VCaP (cell line): ENCODE measurements around the gene PRDX2.

Experiments used
- H3K27ac ChIP-seq: fragments of 450-650 bp; 2 replicates; pipeline ENCODE4 v1.5.1; 2017
- TF ChIP-seq, protein P1 (sequence below): fragments of 450-650 bp; conservative IDR thresholded peaks from 2 replicates; pipeline ENCODE4 v1.5.1; 2017; ENCODE audit warnings: mild to moderate bottlenecking, moderate library complexity

PRDX2 gene

DNA sequence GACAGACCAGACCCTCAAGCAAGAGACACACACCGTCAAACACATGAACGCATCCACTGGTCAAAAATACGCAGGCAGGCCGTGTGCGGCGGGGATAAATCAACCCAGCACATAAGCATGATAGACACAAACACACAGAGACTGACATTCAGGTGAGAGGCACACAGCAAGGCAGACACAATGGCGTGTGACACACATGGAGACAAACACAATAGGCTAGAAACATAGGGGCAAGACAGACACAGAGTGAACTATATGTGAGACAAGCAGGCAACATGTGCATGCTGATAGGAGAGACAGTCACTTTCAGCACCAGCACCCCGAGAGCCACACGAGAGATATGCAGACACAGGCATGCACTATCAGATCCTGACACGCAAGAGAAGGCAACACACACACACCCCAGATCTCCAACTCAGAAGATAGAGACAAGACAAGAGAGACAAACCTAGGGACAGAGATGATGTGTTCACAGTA is 17.2 kb downstream of the PRDX2 start:
- no peak overlapping the region; the same call in 1 of the 2 replicates for H3K27ac ChIP-seq

DNA sequence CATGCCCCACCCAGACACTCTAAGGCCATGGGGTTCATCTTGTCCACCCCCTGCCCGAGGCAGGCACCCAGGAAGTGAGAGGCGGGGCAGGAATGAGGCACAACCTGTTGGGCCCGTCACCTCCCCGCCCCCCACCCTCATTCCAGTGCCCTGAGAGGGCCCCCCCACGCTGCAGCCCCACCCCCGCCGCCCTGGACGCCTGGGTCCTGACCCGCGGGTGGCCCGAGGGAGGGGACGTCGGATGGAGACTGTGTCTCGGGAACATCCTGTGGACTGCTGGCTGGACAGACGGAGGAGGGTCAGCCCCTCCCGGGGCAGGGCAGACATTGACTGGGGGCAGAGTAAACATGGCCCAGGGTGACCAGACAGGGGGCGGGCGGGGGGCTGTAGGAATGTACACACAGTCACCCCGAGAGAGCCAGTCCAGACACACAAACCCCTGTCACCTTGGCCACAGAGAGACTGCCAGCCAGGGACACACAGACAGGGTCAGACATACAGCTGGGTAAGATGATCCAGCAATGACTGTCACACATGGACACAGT is 17.7 kb downstream of the PRDX2 start:
- TF ChIP-seq, protein P1, sequence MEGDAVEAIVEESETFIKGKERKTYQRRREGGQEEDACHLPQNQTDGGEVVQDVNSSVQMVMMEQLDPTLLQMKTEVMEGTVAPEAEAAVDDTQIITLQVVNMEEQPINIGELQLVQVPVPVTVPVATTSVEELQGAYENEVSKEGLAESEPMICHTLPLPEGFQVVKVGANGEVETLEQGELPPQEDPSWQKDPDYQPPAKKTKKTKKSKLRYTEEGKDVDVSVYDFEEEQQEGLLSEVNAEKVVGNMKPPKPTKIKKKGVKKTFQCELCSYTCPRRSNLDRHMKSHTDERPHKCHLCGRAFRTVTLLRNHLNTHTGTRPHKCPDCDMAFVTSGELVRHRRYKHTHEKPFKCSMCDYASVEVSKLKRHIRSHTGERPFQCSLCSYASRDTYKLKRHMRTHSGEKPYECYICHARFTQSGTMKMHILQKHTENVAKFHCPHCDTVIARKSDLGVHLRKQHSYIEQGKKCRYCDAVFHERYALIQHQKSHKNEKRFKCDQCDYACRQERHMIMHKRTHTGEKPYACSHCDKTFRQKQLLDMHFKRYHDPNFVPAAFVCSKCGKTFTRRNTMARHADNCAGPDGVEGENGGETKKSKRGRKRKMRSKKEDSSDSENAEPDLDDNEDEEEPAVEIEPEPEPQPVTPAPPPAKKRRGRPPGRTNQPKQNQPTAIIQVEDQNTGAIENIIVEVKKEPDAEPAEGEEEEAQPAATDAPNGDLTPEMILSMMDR: no peak
- H3K27ac ChIP-seq: peak overlapping the region; percentile 78

More for the DNA sequence above, 17.2 kb downstream of the PRDX2 start:
- TF ChIP-seq, protein P1: no peak

DNA sequence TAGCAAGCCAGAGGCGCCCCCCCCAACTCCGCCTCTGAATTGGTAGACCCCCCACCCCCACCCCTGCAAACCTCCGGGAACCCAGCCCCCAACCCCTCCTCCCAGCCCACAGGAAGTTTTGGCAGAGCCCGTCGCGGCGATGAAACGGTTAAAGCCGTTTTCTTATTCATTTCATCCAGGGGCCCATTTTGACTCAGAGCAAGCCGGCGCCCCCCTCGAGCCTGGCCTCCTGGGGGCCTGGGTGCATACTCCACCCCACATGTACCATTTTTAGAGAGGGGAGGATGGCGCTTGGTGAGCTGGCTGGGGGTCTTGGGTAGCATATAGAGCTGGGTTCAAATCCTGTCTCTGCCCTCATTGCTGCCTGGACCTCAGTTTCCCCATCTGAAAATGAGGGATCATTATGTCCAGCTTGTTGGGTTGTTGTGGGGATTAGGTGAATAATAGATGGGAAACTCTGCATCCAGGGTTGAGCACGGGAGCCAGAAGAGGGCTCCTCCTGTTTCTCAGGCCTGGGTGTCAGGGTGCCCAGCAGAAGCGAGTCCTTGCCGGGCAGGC is 18.2 kb downstream of the PRDX2 start:
- TF ChIP-seq, protein P1: no peak
- H3K27ac ChIP-seq: peak overlapping the region; percentile 78

DNA sequence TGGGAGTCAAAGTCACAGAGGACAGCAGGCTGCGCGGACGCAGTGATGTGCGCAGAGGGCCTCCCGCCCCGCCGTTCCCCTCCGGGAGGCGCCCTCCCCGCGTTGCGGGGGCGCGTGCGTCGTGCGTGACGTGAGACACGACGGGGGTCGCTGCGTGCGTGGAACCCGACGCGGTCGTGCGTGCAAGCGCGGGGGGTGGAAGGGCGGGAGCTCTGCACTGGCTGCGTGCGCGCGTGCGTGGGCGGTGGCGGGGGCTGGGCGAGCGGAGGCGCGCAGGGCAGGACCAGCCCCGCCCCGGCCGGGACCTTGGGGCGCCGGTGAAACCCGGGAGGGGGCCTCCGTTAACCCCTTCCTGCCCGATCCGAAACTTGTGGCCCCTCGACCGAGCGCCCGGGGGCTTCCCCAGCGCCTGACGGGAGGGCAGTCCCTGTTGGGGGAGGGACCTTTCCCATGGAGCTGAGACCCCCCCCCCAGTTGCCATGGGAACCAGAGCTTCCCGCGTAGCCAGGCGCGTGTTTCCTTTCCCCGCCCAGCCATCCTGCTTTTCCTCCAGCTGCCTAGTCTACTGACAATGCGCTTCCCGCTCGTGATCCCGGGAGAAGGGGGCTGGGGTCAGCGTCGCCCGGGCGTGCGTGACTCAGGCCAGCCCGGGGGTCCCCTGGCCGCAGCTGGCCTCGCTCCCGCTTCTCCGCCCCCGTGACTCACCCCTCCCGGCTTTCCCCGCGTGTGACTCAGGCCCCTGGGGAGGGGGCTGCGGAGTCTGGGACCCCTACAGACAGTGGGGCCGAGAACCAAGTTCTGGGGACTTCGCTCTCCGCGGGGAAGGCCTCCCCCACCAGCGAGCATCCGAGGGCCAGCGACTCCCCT is 18.9 kb downstream of the PRDX2 start:
- TF ChIP-seq, protein P1: 0 out of 2 replicates have a peak, but pooled peaks have one; percentile 12
- H3K27ac ChIP-seq: peak overlapping the region; percentile 78

DNA sequence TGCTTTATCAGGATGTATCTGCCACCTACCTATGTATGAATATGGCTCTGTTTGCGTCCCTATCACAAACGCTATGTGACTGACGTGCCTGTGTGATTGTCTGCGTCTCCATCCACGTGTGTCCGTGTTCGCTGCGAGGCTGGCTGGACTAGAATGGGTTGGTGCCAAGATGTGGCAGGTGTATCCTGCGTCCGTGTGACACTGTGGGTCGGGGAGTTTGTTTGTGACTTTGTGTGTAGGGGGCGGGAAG is 19.5 kb downstream of the PRDX2 start:
- peak overlapping the region; percentile 78 for H3K27ac ChIP-seq

DNA sequence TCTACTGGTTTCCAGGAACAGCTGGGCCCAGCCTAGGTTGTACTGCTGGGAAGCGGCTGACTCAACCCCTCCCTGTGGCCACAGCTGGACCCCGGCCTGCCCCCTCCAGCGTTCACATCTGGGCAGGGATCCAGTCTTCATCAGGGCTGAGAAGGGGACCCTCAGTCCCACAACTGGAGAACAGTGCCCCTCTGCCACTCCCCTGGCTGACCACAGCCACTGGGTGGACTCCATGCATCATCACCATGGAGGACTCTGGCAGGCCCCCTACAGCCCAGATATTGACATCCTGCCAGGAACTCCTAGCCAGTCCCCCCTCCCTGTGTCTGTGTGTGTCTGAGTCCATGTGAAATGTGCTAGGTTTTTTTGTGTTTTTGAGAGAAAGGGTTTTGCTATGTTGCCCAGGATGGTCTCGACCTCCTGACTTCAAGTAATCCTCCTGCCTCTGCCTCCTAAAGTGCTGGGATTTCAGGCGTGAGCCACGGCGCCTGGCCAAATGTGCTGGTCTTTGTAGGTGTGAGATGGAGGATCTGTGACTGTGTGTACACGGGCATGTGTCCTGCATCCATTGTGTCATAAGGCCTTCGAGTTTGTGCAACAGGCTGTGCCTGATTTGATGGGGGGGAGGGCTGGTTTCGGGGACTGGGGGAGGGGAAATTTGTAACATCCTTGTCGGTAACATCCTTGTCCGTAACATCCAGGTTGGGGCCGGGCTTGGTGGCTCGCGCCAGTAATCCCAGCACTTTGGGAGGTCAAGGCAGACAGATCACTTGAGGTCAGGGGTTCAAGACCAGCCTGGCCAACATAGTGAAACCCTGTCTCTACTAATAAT is 22.2 kb downstream of the PRDX2 start:
- TF ChIP-seq, protein P1: no peak
- H3K27ac ChIP-seq: peak overlapping the region; percentile 75; the same call in 1 of the 2 replicates

More for the DNA sequence above, 19.5 kb downstream of the PRDX2 start:
- TF ChIP-seq, protein P1: no peak

DNA sequence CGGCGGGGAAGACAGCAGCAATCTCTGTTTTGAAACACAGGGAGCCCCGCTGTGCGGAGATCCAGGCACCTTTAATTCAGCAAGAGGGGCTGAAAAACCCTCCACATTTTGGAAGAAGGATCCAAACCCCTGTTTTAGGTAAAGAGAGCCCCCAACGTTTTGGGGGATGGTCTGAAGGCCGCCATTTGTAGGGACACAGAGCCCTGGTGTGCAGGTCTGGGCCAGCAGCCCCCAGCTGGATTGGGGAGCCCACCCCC is 22.8 kb downstream of the PRDX2 start:
- H3K27ac ChIP-seq: peak overlapping the region; percentile 75
- TF ChIP-seq, protein P1: no peak
